OCI-LY3 (cell line): Measurements from ENCODE around the gene MAML2.

ENCODE experiments used
- EZH2phosphoT487 ChIP-seq: fragments of 200-600 bp; shearing (Covaris generic); IDR thresholded peaks from 2 replicates; pipeline ENCODE4 v1.6.1; 2018; ENCODE audit warnings: antibody characterized with exemption, mixed run types, low read depth
- TF ChIP-seq, protein P1 (sequence below): fragments of 200-600, 300-600 bp; sonication (generic); IDR thresholded peaks from 2 replicates; pipeline ENCODE4 v1.5.1; 2014; ENCODE audit warnings: antibody characterized with exemption, low read length, low read depth

DNA sequence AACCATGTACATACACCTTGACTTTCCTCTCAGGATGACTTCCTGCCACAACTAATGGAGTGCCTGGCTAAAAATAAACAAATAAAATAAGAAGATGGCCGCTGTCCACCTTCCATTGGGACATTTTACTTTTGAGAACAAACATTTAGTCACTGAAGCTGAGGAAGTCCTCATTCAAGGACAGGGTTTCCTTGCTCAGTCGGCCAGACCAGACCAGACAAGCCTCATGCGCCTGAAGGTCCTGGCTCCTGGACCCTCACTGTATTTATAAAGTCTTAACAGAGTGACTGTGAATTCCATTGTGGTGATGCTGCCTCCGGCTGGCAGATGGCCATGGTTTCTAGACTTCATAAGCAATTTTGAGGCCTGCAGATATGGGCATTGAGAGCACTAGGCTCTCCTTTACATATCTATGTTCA is 114.5 kb downstream of the MAML2 start:
- TF ChIP-seq, protein P1, sequence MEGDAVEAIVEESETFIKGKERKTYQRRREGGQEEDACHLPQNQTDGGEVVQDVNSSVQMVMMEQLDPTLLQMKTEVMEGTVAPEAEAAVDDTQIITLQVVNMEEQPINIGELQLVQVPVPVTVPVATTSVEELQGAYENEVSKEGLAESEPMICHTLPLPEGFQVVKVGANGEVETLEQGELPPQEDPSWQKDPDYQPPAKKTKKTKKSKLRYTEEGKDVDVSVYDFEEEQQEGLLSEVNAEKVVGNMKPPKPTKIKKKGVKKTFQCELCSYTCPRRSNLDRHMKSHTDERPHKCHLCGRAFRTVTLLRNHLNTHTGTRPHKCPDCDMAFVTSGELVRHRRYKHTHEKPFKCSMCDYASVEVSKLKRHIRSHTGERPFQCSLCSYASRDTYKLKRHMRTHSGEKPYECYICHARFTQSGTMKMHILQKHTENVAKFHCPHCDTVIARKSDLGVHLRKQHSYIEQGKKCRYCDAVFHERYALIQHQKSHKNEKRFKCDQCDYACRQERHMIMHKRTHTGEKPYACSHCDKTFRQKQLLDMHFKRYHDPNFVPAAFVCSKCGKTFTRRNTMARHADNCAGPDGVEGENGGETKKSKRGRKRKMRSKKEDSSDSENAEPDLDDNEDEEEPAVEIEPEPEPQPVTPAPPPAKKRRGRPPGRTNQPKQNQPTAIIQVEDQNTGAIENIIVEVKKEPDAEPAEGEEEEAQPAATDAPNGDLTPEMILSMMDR = no peak
- TF ChIP-seq EZH2phosphoT487 = no peak
